Midbrain (tissue), 1 donor: ENCODE results near the gene ENTPD8.

Experiments
- DNase-seq: peaks from one replicate; lab custom pipeline; 2025; lab: John Stamatoyannopoulos, UW

ENTPD8 gene, protein sequence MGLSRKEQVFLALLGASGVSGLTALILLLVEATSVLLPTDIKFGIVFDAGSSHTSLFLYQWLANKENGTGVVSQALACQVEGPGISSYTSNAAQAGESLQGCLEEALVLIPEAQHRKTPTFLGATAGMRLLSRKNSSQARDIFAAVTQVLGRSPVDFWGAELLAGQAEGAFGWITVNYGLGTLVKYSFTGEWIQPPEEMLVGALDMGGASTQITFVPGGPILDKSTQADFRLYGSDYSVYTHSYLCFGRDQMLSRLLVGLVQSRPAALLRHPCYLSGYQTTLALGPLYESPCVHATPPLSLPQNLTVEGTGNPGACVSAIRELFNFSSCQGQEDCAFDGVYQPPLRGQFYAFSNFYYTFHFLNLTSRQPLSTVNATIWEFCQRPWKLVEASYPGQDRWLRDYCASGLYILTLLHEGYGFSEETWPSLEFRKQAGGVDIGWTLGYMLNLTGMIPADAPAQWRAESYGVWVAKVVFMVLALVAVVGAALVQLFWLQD

DNA sequence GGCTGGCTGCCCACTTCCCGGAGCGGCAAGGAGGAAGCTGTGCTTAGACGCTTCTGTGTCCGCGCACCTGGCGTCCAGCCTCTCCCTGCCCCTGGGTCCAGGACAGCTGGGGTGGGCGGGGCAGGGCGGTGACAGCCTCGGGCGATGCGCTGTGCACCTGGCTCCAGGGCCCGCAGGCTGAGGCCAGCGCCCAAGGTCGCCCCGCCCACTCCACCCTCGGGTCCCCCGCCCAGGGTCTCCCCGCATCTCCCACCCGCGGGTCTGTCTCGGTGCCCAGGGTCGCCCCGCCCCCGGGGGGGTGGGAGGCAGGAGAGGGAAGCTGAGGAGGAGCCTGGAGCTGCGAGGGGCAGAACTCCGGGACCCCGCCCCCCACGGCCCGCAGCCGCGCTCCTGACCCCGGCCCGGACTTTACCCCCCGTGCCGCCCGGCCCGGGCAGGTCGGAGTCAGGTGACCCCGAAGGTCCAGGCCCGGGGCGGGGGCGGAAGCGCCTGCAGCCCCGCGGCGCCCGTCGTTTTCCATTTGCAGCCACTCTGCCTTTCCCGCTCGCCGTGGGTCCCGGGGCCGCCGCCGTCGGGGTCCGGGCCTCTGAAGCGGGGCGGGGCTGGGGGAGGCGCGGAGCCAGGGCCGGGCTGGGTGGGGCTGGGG, at the start of gene ENTPD8:
Gene ENTPD8 (minus strand): TSS at position 69 of the 646 bp plus-strand sequence. CDS start 3,072 bp downstream, outside the sequence.
- DNase-seq = no peak

DNA sequence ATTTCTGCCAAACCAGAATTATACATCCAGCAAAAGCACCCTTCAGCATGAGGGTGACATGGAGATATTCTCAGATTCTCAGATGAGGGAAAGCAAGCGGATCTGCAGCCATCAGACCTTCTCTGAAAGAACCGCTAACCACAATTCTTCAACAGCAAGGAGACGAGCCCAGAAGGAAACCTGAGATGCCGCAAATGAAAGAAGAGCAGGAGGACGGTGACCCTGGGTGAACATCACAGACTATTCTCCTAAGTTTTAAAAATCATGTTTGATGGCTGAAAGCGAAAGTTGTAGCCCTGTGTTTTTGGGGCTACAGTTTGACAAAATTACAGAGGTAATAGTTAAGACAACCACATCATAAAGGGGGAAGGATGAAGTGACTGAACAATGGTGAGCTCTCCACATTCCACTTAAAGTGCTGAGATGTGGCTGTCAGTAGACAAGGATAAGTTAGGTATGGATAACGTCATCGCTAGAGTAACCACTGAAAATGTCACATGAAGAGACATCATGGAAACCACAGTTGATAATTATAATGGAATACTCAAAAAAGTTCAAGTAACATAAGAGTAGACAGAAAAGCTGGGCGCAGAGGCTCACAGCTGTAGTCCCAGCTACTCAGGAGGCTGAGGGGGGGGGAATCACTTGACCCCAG, 49.5 kb upstream of the ENTPD8 start:
- no peak for DNase-seq

DNA sequence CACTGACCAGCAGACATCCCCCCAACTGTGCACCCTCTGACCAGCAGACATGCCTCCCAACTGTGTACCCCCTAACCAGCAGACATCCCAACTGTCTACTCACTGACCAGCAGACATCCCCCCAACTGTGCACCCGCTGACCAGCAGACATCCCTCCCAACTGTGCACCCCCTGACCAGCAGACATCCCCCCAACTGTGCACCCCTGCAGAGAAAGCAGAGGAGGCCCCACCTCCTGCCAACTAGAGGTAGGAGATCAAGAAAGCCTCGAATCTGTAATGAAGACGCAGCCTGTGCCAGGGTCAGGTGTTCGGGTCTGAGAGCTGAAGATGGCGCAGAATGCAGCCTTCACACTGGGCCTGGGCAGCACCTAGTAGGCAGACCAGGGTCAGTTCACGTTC, 47.7 kb upstream of the ENTPD8 start:
- DNase-seq = no peak

DNA sequence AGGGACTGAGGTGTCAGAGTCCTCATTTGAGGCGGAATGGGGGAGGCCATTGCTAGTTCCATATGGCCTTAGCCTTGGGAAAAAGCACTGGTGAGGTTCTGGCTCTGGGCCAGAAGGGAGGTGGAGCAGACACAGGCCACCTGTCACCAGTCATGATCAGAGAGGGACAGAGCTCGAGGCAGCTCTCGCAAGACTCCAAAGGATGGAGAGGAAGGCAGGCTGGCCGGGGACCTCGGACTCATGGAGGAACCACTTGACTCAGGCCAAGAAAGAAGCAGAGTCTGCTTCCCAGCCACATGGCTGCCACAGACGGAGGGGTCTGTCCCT, 47.1 kb upstream of the ENTPD8 start:
- DNase-seq = no peak

DNA sequence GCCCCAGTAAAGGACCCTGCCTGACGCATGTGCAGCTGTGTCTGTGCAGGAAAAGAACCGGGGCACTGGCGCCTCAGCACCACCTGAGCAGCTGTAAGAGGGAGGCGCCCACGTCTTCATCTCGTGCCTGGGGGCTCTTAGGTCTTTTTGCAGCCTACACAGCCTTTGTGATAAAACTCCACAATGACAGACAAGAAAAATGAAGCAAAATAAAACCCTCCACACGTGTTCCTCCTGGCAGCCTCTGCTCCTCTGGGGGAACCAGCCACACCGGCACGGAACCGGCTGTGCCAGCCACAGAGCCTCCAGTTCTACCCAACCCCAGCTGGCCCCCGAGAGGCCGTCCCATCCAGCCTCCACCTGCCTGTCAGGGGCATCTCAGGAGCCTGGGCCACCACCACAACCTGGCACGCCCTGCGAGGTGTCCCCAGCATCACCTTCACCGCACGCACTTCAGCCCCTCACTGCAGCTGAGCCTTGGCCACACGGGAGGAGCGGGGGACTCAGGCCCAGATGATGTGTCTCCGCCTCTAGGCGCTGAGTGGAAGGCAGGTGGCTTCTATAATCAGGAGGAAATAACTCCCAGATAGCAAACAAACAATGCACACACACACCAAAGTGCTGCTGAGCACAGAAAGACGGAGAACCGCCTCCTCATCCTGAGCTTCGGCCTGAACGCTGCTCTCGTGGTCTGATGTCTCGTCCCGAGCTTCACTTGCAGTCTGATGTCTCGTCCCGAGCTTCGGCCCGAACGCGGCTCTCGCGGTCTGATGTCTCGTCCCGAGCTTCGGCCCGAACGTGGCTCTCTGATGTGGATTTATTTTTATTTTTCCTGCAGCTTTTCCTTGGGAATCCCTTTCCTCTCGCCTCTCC, 46.5 kb upstream of the ENTPD8 start:
- DNase-seq = no peak

DNA sequence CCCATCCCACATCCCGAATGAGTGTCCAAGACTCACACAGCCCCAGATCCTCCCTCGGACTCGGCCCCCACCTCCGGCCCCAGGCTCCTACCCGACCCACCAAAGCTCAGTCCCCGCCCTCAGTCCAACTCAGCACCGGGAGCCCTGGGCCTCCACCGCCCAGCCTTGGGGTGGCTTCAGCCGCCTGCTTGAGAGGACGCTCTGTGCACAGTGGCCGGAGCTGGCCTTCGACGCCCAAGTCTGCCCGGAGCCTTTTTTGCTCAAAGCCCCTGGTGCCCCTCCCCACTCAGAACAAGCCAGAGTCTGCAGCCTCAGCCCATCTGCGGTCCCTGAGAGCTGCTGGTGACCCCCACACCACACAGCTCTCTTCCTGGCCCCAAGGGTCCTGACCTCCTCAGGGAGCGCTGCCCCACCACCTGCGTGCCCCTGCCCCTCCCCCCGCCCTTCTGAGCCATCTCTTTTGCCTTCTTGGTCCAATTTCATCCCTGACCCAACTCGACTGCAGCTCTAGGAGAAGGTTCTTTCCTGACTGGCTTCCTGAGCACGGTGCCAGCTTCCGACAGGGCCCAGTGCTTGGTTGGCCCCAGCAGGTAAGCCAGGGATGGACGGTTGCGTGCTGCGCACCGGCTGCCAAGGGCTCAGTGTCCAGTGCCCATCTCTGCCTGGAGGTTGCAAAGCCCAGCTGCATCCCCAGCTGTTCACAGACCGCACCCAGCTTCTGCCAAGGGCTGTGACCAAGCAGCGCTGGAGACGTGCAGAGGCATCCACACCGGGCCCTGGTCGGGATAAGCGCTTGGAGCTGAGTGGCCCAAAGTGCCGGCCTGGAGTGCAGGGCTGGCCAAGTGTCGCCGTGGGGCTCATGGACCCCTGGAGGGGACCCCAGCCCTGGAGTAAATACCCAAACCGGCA, 45.6 kb upstream of the ENTPD8 start:
- DNase-seq = no peak

DNA sequence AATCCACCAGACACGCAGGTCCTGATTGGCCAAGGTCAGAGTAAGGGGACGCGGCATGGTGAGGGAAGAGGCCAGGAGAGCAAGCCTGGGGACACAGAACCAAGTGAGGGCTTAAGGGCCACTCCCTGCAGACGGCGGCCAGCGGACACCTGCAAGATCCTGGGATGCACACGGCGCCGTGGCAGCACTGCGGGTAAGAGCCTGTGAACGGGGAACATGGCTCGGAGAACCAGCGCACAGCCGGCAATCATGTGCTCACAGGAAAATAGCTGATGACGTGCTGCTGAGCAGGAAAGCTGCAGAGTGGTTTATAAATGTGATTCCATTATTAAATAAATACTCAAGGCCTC, 45.0 kb upstream of the ENTPD8 start:
- no peak for DNase-seq

DNA sequence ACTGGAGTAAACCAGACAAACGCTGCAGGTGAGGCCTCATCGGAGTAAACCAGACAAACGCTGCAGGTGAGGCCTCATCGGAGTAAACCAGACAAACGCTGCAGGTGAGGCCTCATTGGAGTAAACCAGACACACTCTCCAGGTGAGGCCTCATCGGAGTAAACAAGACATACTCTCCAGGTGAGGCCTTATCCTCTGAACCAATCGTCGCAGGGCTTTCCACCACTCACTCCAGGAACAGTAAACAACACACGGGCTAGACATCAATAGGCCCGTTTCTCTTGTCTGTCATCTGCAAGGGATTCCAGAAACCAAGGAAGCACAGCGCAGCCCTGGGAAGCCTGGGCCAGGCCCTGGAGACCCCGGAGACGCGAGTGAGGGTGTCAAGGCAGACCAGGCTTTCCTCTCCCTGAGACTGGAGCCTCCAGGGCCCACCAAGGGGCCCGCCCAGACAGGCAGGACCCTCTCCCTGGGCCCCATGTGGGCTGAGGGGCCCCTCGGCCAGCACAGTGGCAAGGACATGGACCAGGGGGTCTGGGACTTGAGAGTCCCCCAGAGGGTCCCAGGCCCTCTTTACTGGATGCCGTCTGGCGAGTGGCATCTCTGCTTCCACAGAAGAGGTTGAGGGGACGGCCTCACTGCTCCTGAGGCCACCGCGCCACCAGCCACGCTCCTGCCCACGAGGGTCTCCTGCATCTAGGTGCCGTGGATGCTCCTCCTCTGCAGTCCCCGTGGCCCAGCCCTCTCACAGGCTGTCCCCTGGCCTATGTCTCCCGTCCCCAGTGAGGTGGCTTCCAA, 44.4 kb upstream of the ENTPD8 start:
- no peak for DNase-seq

DNA sequence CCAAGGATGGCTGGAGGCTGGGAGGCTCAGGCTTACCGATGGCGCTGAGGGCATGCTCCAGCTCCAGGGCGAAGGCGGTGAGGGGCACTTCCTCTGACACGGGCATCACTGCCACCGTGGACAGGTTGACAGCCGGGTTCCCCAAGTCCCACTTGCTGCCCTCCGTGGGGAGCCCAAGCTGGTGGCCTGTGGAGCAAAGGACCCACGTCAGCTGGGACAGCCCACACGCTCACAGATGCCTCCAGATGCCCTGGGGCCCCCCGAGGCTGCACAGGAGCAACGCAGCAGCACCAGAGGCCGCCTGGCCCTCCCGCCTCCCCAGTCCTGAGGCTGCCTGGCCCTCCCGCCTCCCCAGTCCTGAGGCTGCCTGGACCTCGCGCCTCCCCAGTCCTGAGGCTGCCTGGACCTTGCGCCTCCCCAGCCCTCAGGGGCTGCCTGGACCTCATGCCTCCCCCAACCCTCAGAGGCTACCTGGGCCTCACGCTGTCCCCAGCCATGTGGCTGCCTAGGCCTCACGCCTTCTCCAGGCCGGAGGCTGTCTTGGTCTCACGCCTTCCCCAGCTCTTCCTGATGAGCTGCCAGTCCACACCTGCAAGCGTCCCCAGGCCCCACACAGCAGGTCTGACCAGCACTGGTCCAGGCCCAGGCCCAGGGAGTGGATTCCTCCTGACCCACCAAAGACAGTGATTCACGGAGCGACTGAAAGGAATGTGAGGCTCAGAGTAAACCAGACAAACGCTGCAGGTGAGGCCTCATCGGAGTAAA, 43.6 kb upstream of the ENTPD8 start:
- no peak for DNase-seq

DNA sequence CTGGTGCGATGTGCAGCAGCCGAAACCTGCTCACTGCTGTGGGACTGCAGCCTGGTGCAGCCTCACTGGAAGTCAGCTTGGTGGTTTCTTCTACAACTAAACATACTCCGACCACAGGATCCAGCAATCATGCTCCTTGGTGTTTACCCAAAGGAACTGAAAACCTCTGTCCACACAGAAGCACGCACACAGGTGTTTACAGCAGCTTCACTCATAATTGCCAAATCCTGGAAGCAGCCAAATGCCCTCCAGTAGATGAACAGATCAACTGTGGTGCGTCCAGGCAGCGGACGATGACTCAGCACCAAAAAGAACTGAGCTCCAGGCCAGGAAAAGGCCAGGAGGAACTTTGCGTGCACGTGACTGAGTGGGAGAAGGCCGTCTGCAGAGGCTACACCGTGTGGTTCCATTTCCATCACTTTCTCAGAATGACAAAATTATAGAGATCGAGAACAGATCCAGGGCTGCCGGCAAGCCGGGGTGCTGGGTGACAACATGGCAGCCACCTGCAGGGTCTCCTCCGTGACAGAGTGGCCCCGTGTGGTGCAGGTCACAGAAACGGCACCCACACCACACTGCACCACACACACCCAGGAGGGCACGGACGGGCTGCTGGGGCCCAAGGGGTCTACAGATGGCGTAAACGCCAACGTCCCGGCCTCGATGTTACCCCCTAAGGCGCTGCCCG, 41.1 kb upstream of the ENTPD8 start:
- peak; percentile 21 for DNase-seq

DNA sequence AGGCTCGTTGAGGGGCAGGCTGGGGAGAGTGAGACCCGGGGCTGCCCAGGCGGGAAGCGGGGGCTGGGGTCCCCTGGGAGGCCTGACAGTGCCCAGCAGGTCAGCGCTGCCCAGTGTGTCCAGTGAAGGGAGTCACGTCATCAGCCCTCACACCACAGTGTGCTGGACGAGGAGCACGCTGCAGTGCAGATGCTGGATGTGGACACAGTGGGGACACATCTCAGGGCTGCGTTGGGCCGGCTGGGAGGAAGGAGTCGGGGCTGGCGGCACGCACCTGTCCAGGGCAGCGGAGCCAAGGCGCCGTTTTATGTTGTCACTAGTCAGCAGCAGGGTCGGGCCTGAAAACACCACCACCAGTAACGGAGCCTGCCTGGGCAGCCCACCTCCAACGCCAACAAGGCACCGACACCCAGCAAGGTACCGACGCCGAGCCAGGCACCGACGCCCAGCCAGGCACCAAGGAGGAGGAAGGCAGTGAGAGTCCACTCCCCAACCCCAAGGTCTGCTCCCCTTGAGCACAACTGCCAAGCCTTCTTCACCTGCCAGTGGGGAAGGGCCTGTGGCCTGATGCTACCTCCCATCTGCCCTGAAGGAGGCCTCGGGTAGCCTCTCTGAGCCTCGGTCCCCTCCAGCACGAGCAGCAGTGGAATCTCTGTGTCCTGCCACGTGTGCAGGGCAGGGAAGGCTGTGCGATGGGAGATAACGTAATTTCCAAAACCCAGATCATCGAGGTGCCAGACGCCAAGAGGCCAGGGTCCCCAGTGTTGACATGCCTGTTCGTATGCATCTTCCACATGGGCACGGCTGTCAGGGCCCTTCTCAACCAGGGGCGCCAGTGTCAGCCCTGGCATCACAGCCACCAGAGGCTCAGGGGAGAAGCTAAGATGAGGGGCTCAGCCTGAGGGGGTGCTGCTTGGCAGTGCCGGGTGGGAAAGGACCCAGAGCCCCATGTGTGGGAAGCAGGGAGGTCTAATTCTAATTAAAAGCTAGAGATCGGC, 39.8 kb upstream of the ENTPD8 start:
- no peak for DNase-seq

DNA sequence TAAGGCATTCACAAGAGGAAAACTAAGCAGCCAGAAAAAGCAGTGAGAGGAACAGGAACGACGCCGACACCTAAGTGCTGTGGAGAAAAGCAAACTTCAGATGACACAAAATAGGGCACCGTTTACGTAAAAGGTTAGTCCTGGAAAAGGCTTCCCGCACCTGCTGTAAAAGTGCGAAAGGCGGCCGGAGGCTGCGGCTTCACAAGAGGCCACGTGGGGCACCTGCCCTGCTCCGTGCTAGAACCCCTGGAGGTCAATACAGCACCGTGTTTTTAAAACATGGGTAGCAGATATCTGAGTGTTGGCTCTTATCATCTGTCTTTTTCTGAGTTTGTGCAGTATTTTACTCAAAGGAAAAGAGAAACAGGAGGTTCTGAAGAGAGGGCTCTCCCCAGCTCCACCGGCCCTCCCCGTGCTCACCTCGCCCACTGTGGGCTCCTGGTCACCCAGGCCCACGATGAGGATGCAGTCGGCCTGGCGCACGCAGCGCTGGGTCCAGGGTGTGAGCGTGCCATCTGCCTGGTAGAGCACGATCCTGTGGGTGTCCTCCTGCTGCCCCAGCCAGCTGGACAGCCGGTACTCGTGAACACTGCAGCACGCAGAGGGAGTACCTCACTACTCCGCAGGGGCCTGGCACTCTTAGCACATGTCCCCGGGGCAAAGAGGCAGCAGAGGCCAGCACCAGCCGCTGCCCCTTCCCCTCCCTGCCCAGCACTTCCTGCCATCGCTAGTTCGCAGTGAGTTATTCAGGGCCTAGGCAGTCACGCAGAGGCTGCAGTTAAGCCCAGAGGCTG, 38.9 kb upstream of the ENTPD8 start:
- DNase-seq = no peak

DNA sequence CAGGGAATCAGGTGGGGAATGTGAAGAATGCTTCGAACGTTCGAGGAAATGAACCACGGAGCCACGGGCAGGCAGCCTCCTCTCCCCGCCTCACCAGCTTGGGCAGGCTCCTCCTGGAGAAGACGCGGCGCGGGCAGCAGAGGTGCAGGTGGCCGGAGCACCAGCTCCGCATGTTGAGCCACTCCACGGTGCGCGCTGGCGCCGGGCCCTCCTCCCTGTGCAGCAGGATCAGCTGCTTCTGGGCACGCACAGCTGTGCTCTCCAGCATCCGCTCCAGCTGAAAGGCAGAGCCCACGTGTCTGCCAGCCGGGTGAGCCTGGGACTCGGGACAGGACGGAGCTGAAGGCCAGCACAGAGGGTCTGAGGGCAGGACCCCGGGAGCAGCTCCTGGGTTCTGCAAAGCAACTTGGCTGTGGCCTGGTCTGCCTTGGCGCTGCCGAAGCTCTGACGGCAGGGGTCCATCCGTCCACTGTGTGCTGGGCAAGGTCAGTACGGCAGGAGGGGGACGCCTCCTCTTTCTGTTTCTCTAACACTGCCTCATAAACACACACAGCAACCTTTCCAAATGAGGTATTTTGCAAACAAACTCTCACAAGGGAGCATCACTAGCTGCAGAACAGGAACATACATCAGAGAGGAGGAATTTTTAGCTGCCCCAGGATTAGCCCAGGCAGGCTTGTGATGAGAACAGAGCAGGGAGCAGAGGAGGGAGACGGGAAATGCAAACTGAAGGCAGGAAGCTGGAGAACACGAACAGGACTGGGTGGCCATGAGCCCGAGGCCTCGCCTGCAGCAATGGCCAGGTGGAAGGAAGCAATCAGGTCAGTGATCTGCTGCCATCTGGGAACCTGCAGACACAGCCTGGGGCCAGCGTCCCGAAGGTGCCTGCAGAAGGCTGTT, 38.1 kb upstream of the ENTPD8 start:
- peak; percentile 40 for DNase-seq

DNA sequence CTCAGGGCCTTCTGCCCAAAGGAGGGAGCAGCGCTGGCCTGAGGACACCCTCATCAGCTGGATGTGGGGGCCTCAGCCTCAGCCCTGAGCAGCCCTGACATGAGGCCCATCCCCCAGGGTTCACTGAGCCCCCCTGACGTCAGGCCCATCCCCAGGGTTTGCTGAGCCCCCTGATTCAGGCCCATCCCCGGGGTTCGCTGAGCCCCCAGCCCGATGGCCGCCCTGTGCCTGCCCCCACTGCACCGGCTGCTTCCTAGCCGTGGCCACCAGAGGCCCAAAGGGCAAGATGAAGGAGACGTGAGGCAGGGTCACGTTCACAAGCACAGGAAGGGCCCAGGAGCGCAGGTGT, 37.4 kb upstream of the ENTPD8 start:
- DNase-seq = no peak

DNA sequence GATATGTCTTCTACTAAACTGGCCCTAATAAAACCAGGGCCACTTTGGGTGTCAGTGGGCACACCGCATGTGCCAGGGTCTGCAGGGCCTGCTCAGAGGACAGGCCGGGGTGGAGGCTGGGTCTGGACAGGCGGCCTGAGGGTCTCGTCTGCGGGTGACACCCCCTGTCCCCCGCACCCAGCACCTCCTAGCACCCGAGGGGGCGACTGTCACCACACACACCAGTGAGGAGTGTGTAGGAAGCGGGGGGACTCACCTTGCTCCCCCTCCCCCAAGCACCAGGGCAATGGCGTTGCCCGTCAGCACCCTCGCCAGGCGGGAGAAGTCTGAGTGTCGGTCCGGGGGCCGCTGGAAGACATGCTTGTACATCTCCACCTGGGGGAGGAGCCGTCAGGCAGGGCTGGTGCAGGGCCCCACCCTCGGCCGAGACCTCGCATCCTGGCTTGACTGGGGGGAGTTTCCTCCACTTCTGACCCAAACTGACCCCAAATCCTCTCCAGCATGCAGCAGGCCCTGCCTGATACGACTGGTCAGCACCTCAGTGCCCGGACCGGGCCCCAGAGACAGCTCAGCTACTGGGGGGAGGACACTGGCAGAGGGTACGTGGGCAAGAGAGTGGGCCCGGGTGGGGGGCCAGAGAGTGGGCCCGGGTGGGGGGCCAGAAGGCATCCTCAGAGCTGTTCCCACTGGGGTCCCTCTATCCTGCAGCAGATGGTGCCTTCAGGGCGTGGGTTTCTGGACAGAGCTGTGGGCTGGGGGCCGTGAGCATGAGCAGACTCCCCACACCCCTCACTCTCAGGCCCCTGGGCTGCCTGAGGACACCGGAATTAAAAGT, 36.8 kb upstream of the ENTPD8 start:
- DNase-seq = no peak
